HK-2 (cell line): ENCODE measurements around the gene PSMG4.
A peak's percentile ranks its signal among the peaks of the same experiment; 100 is the strongest.
"Not testable (repeated sequence)": the region's sequence is repeated elsewhere in the genome, so short reads cannot be mapped to it uniquely, and the experiment has no call there.

Experiments
- DNase-seq: peaks from one replicate; pipeline ENCODE4 v3.0.0-alpha.2; 2018; ENCODE audit not compliant: unreplicated experiment

PSMG4 gene

GRCh38 chr6:3230256-3230882 is 28.4 kb upstream of the PSMG4 start:
- no peak for DNase-seq

- DNase-seq: no peak
Observed at GRCh38 chr6:3230900-3231246, 27.9 kb upstream of the PSMG4 start.

GRCh38 chr6:3231247-3232016 is 27.3 kb upstream of the PSMG4 start:
- DNase-seq: peak; percentile 82

GRCh38 chr6:3232017-3232945 is 26.5 kb upstream of the PSMG4 start:
- DNase-seq: no peak

GRCh38 chr6:3233321-3233720 is 25.4 kb upstream of the PSMG4 start:
- DNase-seq: no peak

- no peak for DNase-seq
Observed at GRCh38 chr6:3233904-3234303, 24.8 kb upstream of the PSMG4 start.

- DNase-seq: no peak
Observed at GRCh38 chr6:3235486-3235885, 23.3 kb upstream of the PSMG4 start.

- no peak for DNase-seq
Observed at GRCh38 chr6:3236005-3236404, 22.7 kb upstream of the PSMG4 start.

- no peak for DNase-seq
Observed at GRCh38 chr6:3237761-3238662, 20.7 kb upstream of the PSMG4 start.

GRCh38 chr6:3239110-3239830 is 19.5 kb upstream of the PSMG4 start:
- DNase-seq: no peak

- DNase-seq: no peak
Observed at GRCh38 chr6:3240595-3240994, 18.2 kb upstream of the PSMG4 start.

GRCh38 chr6:3241745-3242144 is 17.0 kb upstream of the PSMG4 start:
- DNase-seq: not testable (repeated sequence)

GRCh38 chr6:3242768-3243167 is 16.0 kb upstream of the PSMG4 start:
- no peak for DNase-seq

GRCh38 chr6:3244003-3244831 is 14.5 kb upstream of the PSMG4 start:
- DNase-seq: no peak

GRCh38 chr6:3244832-3245161 is 13.9 kb upstream of the PSMG4 start:
- not testable (repeated sequence) for DNase-seq

- DNase-seq: no peak
Observed at GRCh38 chr6:3245216-3245615, 13.5 kb upstream of the PSMG4 start.

- peak; percentile 18 for DNase-seq
Observed at GRCh38 chr6:3247255-3248146, 11.2 kb upstream of the PSMG4 start.

GRCh38 chr6:3249821-3250220 is 8.9 kb upstream of the PSMG4 start:
- DNase-seq: no peak

- DNase-seq: no peak
Observed at GRCh38 chr6:3250231-3250675, 8.5 kb upstream of the PSMG4 start.
